DND-41 (cell line): ENCODE measurements around the gene PRSS35.

Experiments used
- ATAC-seq: fragments of 200-7000 bp; cut with Tn5 transposase; 3 replicates; pipeline ENCODE4 v1.9.1; 2021; ENCODE audit warnings: low read depth; ENCODE audit not compliant: insufficient read depth
- DNase-seq: peaks from one replicate; pipeline ENCODE4 v3.0.0-alpha.2; 2020
- H2AFZ ChIP-seq: 2 replicates; pipeline ENCODE4 v1.6.0; 2012; ENCODE audit warnings: low read depth, low read length
- H3K27ac ChIP-seq: 2 replicates; pipeline ENCODE4 v1.5.1; 2012; ENCODE audit warnings: low read length, inconsistent platforms
- H3K27me3 ChIP-seq: fragments of 200-600 bp; sonication (generic); 2 replicates; pipeline ENCODE4 v1.6.0; 2012; ENCODE audit warnings: low read length, mild to moderate bottlenecking, inconsistent platforms; ENCODE audit not compliant: insufficient read depth, poor library complexity
- H3K36me3 ChIP-seq: 2 replicates; pipeline ENCODE4 v1.5.1; 2012; ENCODE audit warnings: low read length, inconsistent platforms; ENCODE audit not compliant: insufficient read depth
- H3K4me1 ChIP-seq: 2 replicates; pipeline ENCODE4 v1.5.1; 2012; ENCODE audit warnings: mild to moderate bottlenecking, low read length; ENCODE audit not compliant: insufficient read depth
- H3K4me2 ChIP-seq: 2 replicates; pipeline ENCODE4 v1.6.0; 2012; ENCODE audit warnings: mild to moderate bottlenecking, moderate library complexity, low read length, inconsistent platforms; ENCODE audit not compliant: insufficient read depth
- H3K4me3 ChIP-seq, 2 experiments: fragments of 200-600 bp in 1 of 2; shearing (Covaris generic) in 1 of 2; 2 replicates each; pipeline ENCODE4 v1.5.1; 2012 to 2016; ENCODE audit warnings: inconsistent platforms in 2 of 2, low read length in 2 of 2, mild to moderate bottlenecking in 2 of 2, low read depth in 1 of 2, moderate library complexity in 1 of 2
- H3K79me2 ChIP-seq: 2 replicates; pipeline ENCODE4 v1.6.0; 2012; ENCODE audit warnings: low read length, inconsistent platforms; ENCODE audit not compliant: insufficient read depth
- H3K9ac ChIP-seq: 2 replicates; pipeline ENCODE4 v1.6.0; 2012; ENCODE audit warnings: low read depth, mild to moderate bottlenecking, inconsistent platforms, low read length, moderate library complexity
- H3K9me3 ChIP-seq: 2 replicates; pipeline ENCODE4 v1.5.1; 2012; ENCODE audit warnings: low read length, moderate library complexity, mild to moderate bottlenecking, inconsistent platforms; ENCODE audit not compliant: insufficient read depth, severe bottlenecking
- H4K20me1 ChIP-seq: 2 replicates; pipeline ENCODE4 v1.6.0; 2012; ENCODE audit warnings: low read length; ENCODE audit not compliant: insufficient read depth
- CTCF ChIP-seq: IDR thresholded peaks from 2 replicates; pipeline ENCODE4 v1.5.1; 2012; ENCODE audit warnings: borderline replicate concordance, low read length, moderate library complexity, mild to moderate bottlenecking; ENCODE audit not compliant: poor library complexity, severe bottlenecking; ENCODE audit errors: extremely low read depth
- EZH2 ChIP-seq: IDR thresholded peaks from 3 replicates; pipeline ENCODE4 v1.6.1; 2012; ENCODE audit warnings: borderline replicate concordance, low read depth, mild to moderate bottlenecking, moderate library complexity, low read length, inconsistent platforms; ENCODE audit not compliant: severe bottlenecking

PRSS35 gene

GRCh38 chr6:83511901-83512681 is at the start of gene PRSS35:
PRSS35 (plus strand) TSS chr6:83512534; CDS start chr6:83523442, 10,908 bp downstream.
- Histone ChIP-seq H3K4me3 (no peak within 1 kb of the TSS), H3K9me3 (no peaks in the 10 kb centered on the region), H3K27ac (no peak within 1 kb of the TSS), H4K20me1 (no peaks in the 10 kb centered on the region), H3K9ac (no peak within 1 kb of the TSS), H3K4me1 (no peaks in the 10 kb centered on the region), H2AFZ (no peak within 1 kb of the TSS), H3K4me2 (no peak within 1 kb of the TSS), H3K27me3 (peaks cover 4% of the 10 kb centered on the region), H3K79me2 (no peaks in the 10 kb centered on the region), H3K36me3 (no peaks in the 10 kb centered on the region)
- DNase-seq = no peak
- no peak for ATAC-seq
- TF ChIP-seq CTCF = no peak
- no peak for TF ChIP-seq EZH2

GRCh38 chr6:83463886-83464285 is 48.4 kb upstream of the PRSS35 start:
- ATAC-seq (no peak), DNase-seq (no peak)
- Histone ChIP-seq H3K27ac (no peak overlapping the region), H2AFZ (no peak overlapping the region), H3K9me3 (no peaks in the 10 kb centered on the region), H3K4me3 (no peak overlapping the region), H3K27me3 (peaks cover 3% of the 10 kb centered on the region), H3K79me2 (no peaks in the 10 kb centered on the region), H3K9ac (no peak overlapping the region), H4K20me1 (no peaks in the 10 kb centered on the region), H3K4me1 (no peaks in the 10 kb centered on the region), H3K36me3 (no peaks in the 10 kb centered on the region), H3K4me2 (no peak overlapping the region)
- TF ChIP-seq EZH2 (no peak), CTCF (no peak)

GRCh38 chr6:83464381-83465140 is 47.8 kb upstream of the PRSS35 start:
- DNase-seq = no peak
- no peak for ATAC-seq
- no peaks in the 10 kb centered on the region for H3K9me3 ChIP-seq
- H3K9ac ChIP-seq = no peak overlapping the region
- H3K79me2 ChIP-seq = no peaks in the 10 kb centered on the region
- H3K27me3 ChIP-seq = peaks cover 3% of the 10 kb centered on the region
- H3K4me1 ChIP-seq = no peaks in the 10 kb centered on the region
- H2AFZ ChIP-seq = no peak overlapping the region; the same call in 1 of the 2 replicates
- H3K36me3 ChIP-seq = no peaks in the 10 kb centered on the region
- no peak overlapping the region for H3K4me3 ChIP-seq
- H3K27ac ChIP-seq = no peak overlapping the region
- H4K20me1 ChIP-seq = no peaks in the 10 kb centered on the region
- no peak overlapping the region for H3K4me2 ChIP-seq
- TF ChIP-seq CTCF = no peak
- no peak for TF ChIP-seq EZH2
